Nephron (organoid): ENCODE data around the gene ST8SIA3.
"Not testable (repeated sequence)": the region's sequence is repeated elsewhere in the genome, so short reads cannot be mapped to it uniquely, and the experiment has no call there.

Experiments
- H3K27ac Mint-ChIP-seq, 3 experiments: 2 replicates each; pipeline ENCODE4 v1.8.0; 2020; ENCODE audit warnings: mixed read lengths in 3 of 3, mild to moderate bottlenecking in 2 of 3, moderate library complexity in 1 of 3
- H3K27me3 Mint-ChIP-seq: 2 replicates; pipeline ENCODE4 v1.8.0; 2021; ENCODE audit warnings: low read depth, mild to moderate bottlenecking, moderate library complexity, mixed read lengths
- H3K36me3 Mint-ChIP-seq: 2 replicates; pipeline ENCODE4 v1.8.0; 2020; ENCODE audit warnings: low read depth, mixed read lengths
- H3K4me1 Mint-ChIP-seq: 2 replicates; pipeline ENCODE4 v1.8.0; 2020; ENCODE audit warnings: mixed read lengths
- H3K4me3 Mint-ChIP-seq, 3 experiments: 2 replicates each; pipeline ENCODE4 v1.8.0; 2020; ENCODE audit warnings: mild to moderate bottlenecking in 3 of 3, mixed read lengths in 3 of 3, moderate library complexity in 2 of 3
- H3K9me3 Mint-ChIP-seq: 2 replicates; pipeline ENCODE4 v1.8.0; 2020; ENCODE audit warnings: mixed read lengths
- TF ChIP-seq, protein P1 (sequence below), 3 experiments: fragments of 200-600 bp; sonication (generic); IDR thresholded peaks; one replicate each; pipeline ENCODE4 v1.5.0; 2021; ENCODE audit warnings: antibody characterized with exemption in 3 of 3; ENCODE audit not compliant: unreplicated experiment in 3 of 3

Gene ST8SIA3

GRCh38 chr18:57366528-57367081, 14.2 kb downstream of the ST8SIA3 start:
- H3K27ac Mint-ChIP-seq: no peak overlapping the region
- no peaks in the 10 kb centered on the region for H3K36me3 Mint-ChIP-seq
- H3K9me3 Mint-ChIP-seq: no peaks in the 10 kb centered on the region
- H3K27me3 Mint-ChIP-seq: peaks cover 11% of the 10 kb centered on the region
- H3K4me1 Mint-ChIP-seq: no peaks in the 10 kb centered on the region
- TF ChIP-seq, protein P1, sequence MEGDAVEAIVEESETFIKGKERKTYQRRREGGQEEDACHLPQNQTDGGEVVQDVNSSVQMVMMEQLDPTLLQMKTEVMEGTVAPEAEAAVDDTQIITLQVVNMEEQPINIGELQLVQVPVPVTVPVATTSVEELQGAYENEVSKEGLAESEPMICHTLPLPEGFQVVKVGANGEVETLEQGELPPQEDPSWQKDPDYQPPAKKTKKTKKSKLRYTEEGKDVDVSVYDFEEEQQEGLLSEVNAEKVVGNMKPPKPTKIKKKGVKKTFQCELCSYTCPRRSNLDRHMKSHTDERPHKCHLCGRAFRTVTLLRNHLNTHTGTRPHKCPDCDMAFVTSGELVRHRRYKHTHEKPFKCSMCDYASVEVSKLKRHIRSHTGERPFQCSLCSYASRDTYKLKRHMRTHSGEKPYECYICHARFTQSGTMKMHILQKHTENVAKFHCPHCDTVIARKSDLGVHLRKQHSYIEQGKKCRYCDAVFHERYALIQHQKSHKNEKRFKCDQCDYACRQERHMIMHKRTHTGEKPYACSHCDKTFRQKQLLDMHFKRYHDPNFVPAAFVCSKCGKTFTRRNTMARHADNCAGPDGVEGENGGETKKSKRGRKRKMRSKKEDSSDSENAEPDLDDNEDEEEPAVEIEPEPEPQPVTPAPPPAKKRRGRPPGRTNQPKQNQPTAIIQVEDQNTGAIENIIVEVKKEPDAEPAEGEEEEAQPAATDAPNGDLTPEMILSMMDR (IDR thresholded peaks at IDR 0.05; ENCODE audit: unreplicated experiment in 3 of 3): no peak
- H3K4me3 Mint-ChIP-seq: no peak overlapping the region

GRCh38 chr18:57372444-57372843, 20.1 kb downstream of the ST8SIA3 start:
- H3K4me3 Mint-ChIP-seq: no peak overlapping the region
- no peak overlapping the region for H3K27ac Mint-ChIP-seq
- TF ChIP-seq, protein P1 (IDR thresholded peaks at IDR 0.05; ENCODE audit: unreplicated experiment in 3 of 3): no peak
- no peaks in the 10 kb centered on the region for H3K36me3 Mint-ChIP-seq
- peaks cover 18% of the 10 kb centered on the region for H3K27me3 Mint-ChIP-seq
- no peaks in the 10 kb centered on the region for H3K4me1 Mint-ChIP-seq
- no peaks in the 10 kb centered on the region for H3K9me3 Mint-ChIP-seq

GRCh38 chr18:57373017-57373416, 20.7 kb downstream of the ST8SIA3 start:
- peaks cover 18% of the 10 kb centered on the region for H3K27me3 Mint-ChIP-seq
- H3K9me3 Mint-ChIP-seq: no peaks in the 10 kb centered on the region
- TF ChIP-seq, protein P1 (IDR thresholded peaks at IDR 0.05; ENCODE audit: unreplicated experiment in 3 of 3): no peak
- H3K4me1 Mint-ChIP-seq: no peaks in the 10 kb centered on the region
- H3K4me3 Mint-ChIP-seq: no peak overlapping the region
- H3K36me3 Mint-ChIP-seq: no peaks in the 10 kb centered on the region
- H3K27ac Mint-ChIP-seq: no peak overlapping the region

- no peaks in the 10 kb centered on the region for H3K4me1 Mint-ChIP-seq
- H3K9me3 Mint-ChIP-seq: no peaks in the 10 kb centered on the region
- H3K36me3 Mint-ChIP-seq: no peaks in the 10 kb centered on the region
- H3K27me3 Mint-ChIP-seq: peaks cover 26% of the 10 kb centered on the region
- no peak overlapping the region for H3K27ac Mint-ChIP-seq
- TF ChIP-seq, protein P1 (IDR thresholded peaks at IDR 0.05; ENCODE audit: unreplicated experiment in 3 of 3): no peak
- H3K4me3 Mint-ChIP-seq: no peak overlapping the region
Observed at GRCh38 chr18:57376503-57376902, 24.1 kb downstream of the ST8SIA3 start.

GRCh38 chr18:57389271-57389670, 36.9 kb downstream of the ST8SIA3 start:
- Mint-ChIP-seq H3K36me3 (no peaks in the 10 kb centered on the region), H3K4me1 (no peaks in the 10 kb centered on the region), H3K27ac (no peak overlapping the region), H3K27me3 (peaks cover 10% of the 10 kb centered on the region), H3K9me3 (no peaks in the 10 kb centered on the region), H3K4me3 (no peak overlapping the region)
- TF ChIP-seq, protein P1 (IDR thresholded peaks at IDR 0.05; ENCODE audit: unreplicated experiment in 3 of 3): no peak

- H3K27me3 Mint-ChIP-seq: peaks cover 10% of the 10 kb centered on the region
- H3K27ac Mint-ChIP-seq: no peak overlapping the region
- no peak overlapping the region for H3K4me3 Mint-ChIP-seq
- H3K36me3 Mint-ChIP-seq: no peaks in the 10 kb centered on the region
- no peaks in the 10 kb centered on the region for H3K4me1 Mint-ChIP-seq
- H3K9me3 Mint-ChIP-seq: peaks cover 2% of the 10 kb centered on the region
- TF ChIP-seq, protein P1 (IDR thresholded peaks at IDR 0.05; ENCODE audit: unreplicated experiment in 3 of 3): no peak
Observed at GRCh38 chr18:57390044-57390443, 37.7 kb downstream of the ST8SIA3 start.

DNA sequence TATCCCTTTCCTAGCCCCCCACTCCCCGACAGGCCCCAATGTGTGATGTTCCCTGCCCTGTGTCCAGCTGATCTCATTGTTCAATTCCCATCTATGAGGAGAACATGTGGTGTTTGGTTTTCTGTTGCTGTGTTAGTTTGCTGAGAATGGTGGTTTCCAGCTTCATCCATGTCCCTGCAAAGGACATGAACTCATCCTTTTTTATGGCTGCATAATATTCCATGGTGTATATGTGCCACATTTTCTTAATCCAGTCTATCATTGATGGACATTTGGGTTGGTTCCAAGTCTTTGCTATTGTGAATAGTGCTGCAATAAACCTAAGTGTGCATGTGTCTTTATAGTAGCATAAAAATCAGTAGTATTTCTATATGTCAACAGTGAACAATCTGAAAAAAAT, 42.4 kb downstream of the ST8SIA3 start:
- H3K27me3 Mint-ChIP-seq, H3K4me3 Mint-ChIP-seq: not testable (repeated sequence)

DNA sequence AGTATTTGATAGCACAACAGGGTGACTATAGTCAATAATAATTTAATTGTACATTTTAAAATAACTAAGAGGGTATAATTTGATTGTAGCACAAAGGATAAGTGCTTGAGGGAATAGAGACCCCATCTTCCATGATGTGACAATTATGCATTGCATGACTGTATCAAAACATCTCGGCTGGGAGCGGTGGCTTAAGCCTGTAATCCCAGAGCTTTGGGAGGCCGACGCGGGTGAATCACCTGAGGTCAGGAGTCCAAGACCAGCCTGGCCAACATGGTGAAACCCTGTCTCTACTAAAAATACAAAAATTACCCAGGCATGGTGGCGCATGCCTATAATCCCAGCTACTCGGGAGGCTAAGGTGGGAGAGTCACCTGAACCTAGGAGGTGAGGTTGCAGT, 44.5 kb downstream of the ST8SIA3 start:
- H3K36me3 Mint-ChIP-seq, H3K27ac Mint-ChIP-seq, H3K4me3 Mint-ChIP-seq, H3K4me1 Mint-ChIP-seq, H3K27me3 Mint-ChIP-seq: not testable (repeated sequence)
- H3K9me3 Mint-ChIP-seq: peaks cover 15% of the 10 kb centered on the region

More for the DNA sequence above, 42.4 kb downstream of the ST8SIA3 start:
- H3K4me1 Mint-ChIP-seq, H3K27ac Mint-ChIP-seq, H3K36me3 Mint-ChIP-seq: not testable (repeated sequence)
- peaks cover 15% of the 10 kb centered on the region for H3K9me3 Mint-ChIP-seq
